DOHH2 (cell line): ENCODE measurements around the gene UBE2M.

ENCODE experiments used
- H3F3A ChIP-seq: fragments of 200-600 bp; sonication (generic), shearing (Covaris generic); 2 replicates; pipeline ENCODE4 v1.6.0; 2016; ENCODE audit warnings: antibody characterized with exemption, mild to moderate bottlenecking; ENCODE audit not compliant: control insufficient read depth, insufficient read depth
- H3K27ac ChIP-seq: fragments of 200-600 bp; sonication (generic); 2 replicates; pipeline ENCODE4 v1.5.1; 2014; ENCODE audit warnings: low read depth, mild to moderate bottlenecking, low read length, moderate library complexity
- H3K27me3 ChIP-seq: fragments of 200-600 bp; sonication (generic); 2 replicates; pipeline ENCODE4 v1.6.1; 2014; ENCODE audit warnings: mild to moderate bottlenecking, low read length, mixed read lengths; ENCODE audit not compliant: control insufficient read depth
- H3K36me3 ChIP-seq: fragments of 200-600 bp; sonication (generic); 2 replicates; pipeline ENCODE4 v1.6.1; 2014; ENCODE audit warnings: mild to moderate bottlenecking, low read length, moderate library complexity, mixed read lengths; ENCODE audit not compliant: control insufficient read depth
- H3K4me1 ChIP-seq: fragments of 200-600 bp; sonication (generic); 2 replicates; pipeline ENCODE4 v1.6.1; 2014; ENCODE audit warnings: mild to moderate bottlenecking, low read length, mixed read lengths; ENCODE audit not compliant: control insufficient read depth
- H3K4me2 ChIP-seq: fragments of 200-600 bp; sonication (generic); 2 replicates; pipeline ENCODE4 v1.6.0; 2014; ENCODE audit warnings: mild to moderate bottlenecking, low read length, moderate library complexity
- H3K4me3 ChIP-seq: fragments of 200-600 bp; sonication (generic); 2 replicates; pipeline ENCODE4 v1.5.1; 2014; ENCODE audit warnings: mild to moderate bottlenecking, low read length, mixed read lengths
- H3K79me2 ChIP-seq: fragments of 200-600 bp; sonication (generic); 2 replicates; pipeline ENCODE4 v1.6.1; 2014; ENCODE audit warnings: mild to moderate bottlenecking, low read length, mixed read lengths; ENCODE audit not compliant: control insufficient read depth
- H3K9me2 ChIP-seq: fragments of 200-600 bp; sonication (generic); replicated peaks from 2 replicates; pipeline ENCODE4 v1.6.1; 2014; ENCODE audit warnings: mild to moderate bottlenecking, low read length, mixed read lengths; ENCODE audit not compliant: control insufficient read depth
- H3K9me3 ChIP-seq: fragments of 200-600 bp; sonication (generic); 2 replicates; pipeline ENCODE4 v1.6.1; 2014; ENCODE audit warnings: antibody characterized with exemption, low read length, mixed read lengths; ENCODE audit not compliant: control insufficient read depth, insufficient read depth
- H4K20me1 ChIP-seq: fragments of 200-600 bp; sonication (generic); 2 replicates; pipeline ENCODE4 v1.6.0; 2014; ENCODE audit warnings: low read depth, mild to moderate bottlenecking, antibody characterized with exemption, low read length, moderate library complexity; ENCODE audit not compliant: control insufficient read depth, insufficient read depth
- CTCF ChIP-seq: fragments of 200-600 bp; sonication (generic); IDR thresholded peaks from one replicate; pipeline ENCODE4 v1.5.1; 2014; ENCODE audit warnings: antibody characterized with exemption, mild to moderate bottlenecking, low read depth, low read length; ENCODE audit not compliant: poor library complexity, severe bottlenecking
- EZH2phosphoT487 ChIP-seq: fragments of 200-600 bp; sonication (generic); IDR thresholded peaks from 2 replicates; pipeline ENCODE4 v1.6.1; 2017; ENCODE audit warnings: borderline replicate concordance, mild to moderate bottlenecking, antibody characterized with exemption, low read length, moderate library complexity, mixed read lengths

The UBE2M gene

GRCh38 chr19:58518256-58519086 is 39.9 kb downstream of the UBE2M start:
- no peaks in the 10 kb centered on the region for H4K20me1 ChIP-seq
- H3K9me3 ChIP-seq = no peaks in the 10 kb centered on the region
- peaks cover 28% of the 10 kb centered on the region for H3K36me3 ChIP-seq
- peaks cover 13% of the 10 kb centered on the region for H3F3A ChIP-seq
- H3K4me3 ChIP-seq = peak overlapping the region; percentile 90
- H3K9me2 ChIP-seq = no peaks in the 10 kb centered on the region
- no peak for TF ChIP-seq EZH2phosphoT487
- no peak for TF ChIP-seq CTCF
- peaks cover 58% of the 10 kb centered on the region for H3K79me2 ChIP-seq
- peaks cover 38% of the 10 kb centered on the region for H3K4me1 ChIP-seq
- H3K27ac ChIP-seq = peak overlapping the region; percentile 72
- no peaks in the 10 kb centered on the region for H3K27me3 ChIP-seq
- H3K4me2 ChIP-seq = peak overlapping the region; percentile 98

- Histone ChIP-seq H3K4me3 (no peak overlapping the region), H3K4me1 (peaks cover 41% of the 10 kb centered on the region)
These were observed 41.2 kb downstream of the UBE2M start for GRCh38 chr19:58516964-58517833.

GRCh38 chr19:58516246-58516836 is 42.1 kb downstream of the UBE2M start:
- Histone ChIP-seq H3K9me2 (no peaks in the 10 kb centered on the region), H3K27ac (no peak overlapping the region), H3K9me3 (no peaks in the 10 kb centered on the region), H3K4me3 (no peak overlapping the region), H3F3A (peaks cover 11% of the 10 kb centered on the region), H3K79me2 (peaks cover 58% of the 10 kb centered on the region), H4K20me1 (no peaks in the 10 kb centered on the region), H3K4me1 (peaks cover 41% of the 10 kb centered on the region), H3K36me3 (peaks cover 28% of the 10 kb centered on the region), H3K27me3 (no peaks in the 10 kb centered on the region), H3K4me2 (peak overlapping the region; percentile 91)
- TF ChIP-seq CTCF (no peak), EZH2phosphoT487 (no peak)

More at GRCh38 chr19:58516964-58517833, 41.2 kb downstream of the UBE2M start:
- Histone ChIP-seq H3K36me3 (peaks cover 28% of the 10 kb centered on the region), H3K4me2 (peak overlapping the region; percentile 21; the same call in 1 of the 2 replicates), H4K20me1 (no peaks in the 10 kb centered on the region), H3K27ac (no peak overlapping the region), H3K9me2 (no peaks in the 10 kb centered on the region), H3K27me3 (no peaks in the 10 kb centered on the region), H3K79me2 (peaks cover 58% of the 10 kb centered on the region), H3K9me3 (no peaks in the 10 kb centered on the region), H3F3A (peaks cover 13% of the 10 kb centered on the region)
- no peak for TF ChIP-seq EZH2phosphoT487
- peak; percentile 29 for TF ChIP-seq CTCF
